Measurements from ENCODE around the gene CAPN7. TPM values are rescaled to one million over a fixed set of nuclear protein-coding genes. Genes with fewer than 3 reads are reported as not detected.

The CAPN7 gene
- total and polyA plus RNA-seq, 2 experiments from 2014 or later = 26.7 to 33.1 TPM

DNA sequence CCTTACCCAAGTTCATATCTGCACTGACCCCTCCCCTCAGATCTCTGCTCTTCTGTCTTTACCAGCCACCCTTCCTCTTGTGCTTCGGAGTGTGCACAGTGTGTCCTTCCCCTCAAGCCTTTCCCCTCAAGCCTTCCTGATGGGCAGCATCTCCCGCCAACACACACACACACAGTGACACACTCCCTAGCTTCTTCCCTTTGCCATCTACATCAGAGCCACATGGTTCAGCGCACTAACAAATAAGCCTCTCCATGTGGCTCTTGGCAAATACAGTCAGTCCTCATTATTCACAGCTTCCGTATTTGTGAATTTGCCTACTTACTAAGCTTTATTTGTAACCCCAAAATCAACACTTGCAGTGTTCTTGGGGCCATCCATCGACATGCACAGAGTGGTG, 88.9 kb downstream of the CAPN7 start:
- Histone ChIP-seq H3K9me3 (ENCODE audit: low read depth) (no peaks in the 10 kb centered on the region), H3K27ac (no peak overlapping the region), H3K4me3 (no peak overlapping the region), H3K27me3 (no peaks in the 10 kb centered on the region), H3K4me1 (ENCODE audit: low read depth) (peaks cover 10% of the 10 kb centered on the region), H3K36me3 (no peaks in the 10 kb centered on the region)
- no peak for DNase-seq (ENCODE audit: low read depth in 1 of 2, low spot score in 1 of 2)
- TF ChIP-seq, protein P1, sequence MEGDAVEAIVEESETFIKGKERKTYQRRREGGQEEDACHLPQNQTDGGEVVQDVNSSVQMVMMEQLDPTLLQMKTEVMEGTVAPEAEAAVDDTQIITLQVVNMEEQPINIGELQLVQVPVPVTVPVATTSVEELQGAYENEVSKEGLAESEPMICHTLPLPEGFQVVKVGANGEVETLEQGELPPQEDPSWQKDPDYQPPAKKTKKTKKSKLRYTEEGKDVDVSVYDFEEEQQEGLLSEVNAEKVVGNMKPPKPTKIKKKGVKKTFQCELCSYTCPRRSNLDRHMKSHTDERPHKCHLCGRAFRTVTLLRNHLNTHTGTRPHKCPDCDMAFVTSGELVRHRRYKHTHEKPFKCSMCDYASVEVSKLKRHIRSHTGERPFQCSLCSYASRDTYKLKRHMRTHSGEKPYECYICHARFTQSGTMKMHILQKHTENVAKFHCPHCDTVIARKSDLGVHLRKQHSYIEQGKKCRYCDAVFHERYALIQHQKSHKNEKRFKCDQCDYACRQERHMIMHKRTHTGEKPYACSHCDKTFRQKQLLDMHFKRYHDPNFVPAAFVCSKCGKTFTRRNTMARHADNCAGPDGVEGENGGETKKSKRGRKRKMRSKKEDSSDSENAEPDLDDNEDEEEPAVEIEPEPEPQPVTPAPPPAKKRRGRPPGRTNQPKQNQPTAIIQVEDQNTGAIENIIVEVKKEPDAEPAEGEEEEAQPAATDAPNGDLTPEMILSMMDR (IDR thresholded peaks at IDR 0.05; ENCODE audit: low read depth, low read length) = no peak

DNA sequence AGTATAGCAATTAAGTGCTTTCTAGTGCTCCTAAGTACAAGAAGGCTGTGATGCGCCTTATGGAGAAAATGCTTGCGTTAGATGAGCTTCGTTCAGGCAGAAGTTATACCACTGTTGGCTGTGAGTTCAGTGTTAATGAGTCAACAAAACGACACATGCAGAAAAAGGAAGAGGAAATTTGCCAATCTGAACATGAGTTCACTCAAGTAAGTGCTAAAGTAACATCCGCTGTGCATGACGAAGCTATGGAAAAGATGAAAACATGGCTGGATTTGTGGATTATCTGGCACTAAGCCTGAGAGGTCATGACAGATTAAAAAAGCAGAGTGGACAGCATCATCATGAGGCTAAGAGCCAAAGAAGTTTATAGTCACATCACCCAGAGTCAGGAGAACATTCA, 89.5 kb downstream of the CAPN7 start:
- Histone ChIP-seq H3K4me1 (ENCODE audit: low read depth) (peaks cover 10% of the 10 kb centered on the region), H3K36me3 (no peaks in the 10 kb centered on the region), H3K9me3 (ENCODE audit: low read depth) (no peaks in the 10 kb centered on the region), H3K27ac (no peak overlapping the region), H3K4me3 (no peak overlapping the region), H3K27me3 (no peaks in the 10 kb centered on the region)
- TF ChIP-seq, protein P1 (IDR thresholded peaks at IDR 0.05; ENCODE audit: low read depth, low read length) = no peak
- DNase-seq (ENCODE audit: low read depth in 1 of 2, low spot score in 1 of 2) = peak in 1 of 2 donors; percentile 95

DNA sequence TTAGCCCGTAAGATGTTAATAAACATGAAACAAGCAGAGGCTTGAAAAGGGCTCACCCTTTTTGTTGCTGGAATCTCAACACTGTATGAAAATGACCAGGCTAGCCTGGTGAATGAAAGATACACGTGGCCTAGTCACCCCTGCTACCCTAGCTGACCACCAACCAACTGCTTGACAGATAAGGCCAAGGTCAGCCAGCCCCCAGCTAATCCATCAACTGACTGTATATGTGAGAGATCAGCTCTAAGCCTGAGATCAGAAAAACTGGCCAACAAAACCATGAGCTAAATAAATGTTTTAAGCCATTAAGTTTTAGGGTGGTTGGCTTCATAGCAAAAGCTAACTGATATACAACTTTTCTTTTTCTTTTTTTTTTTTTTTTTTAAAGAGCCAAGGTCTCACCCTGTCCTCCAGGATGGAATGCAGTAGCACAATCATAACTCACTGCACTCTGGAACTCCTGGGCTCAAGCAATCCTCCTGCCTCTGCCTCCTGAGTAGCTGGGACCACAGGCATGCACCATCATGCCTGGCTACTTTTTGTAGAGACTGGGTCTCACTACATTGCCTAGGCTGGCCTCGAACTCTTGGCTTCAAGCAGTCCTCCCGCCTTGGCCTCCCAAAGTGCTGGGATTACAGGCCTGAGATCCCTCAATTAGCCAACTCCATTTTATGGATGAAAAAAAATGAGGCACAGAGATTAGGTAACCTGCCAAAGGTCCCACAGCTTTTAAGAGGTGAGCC, 91.7 kb downstream of the CAPN7 start:
- Histone ChIP-seq H3K27ac (no peak overlapping the region), H3K27me3 (no peaks in the 10 kb centered on the region), H3K4me1 (ENCODE audit: low read depth) (peaks cover 10% of the 10 kb centered on the region), H3K4me3 (no peak overlapping the region), H3K9me3 (ENCODE audit: low read depth) (no peaks in the 10 kb centered on the region), H3K36me3 (no peaks in the 10 kb centered on the region)
- peak in 1 of 2 donors; percentile 35 for DNase-seq (ENCODE audit: low read depth in 1 of 2, low spot score in 1 of 2)
- TF ChIP-seq, protein P1 (IDR thresholded peaks at IDR 0.05; ENCODE audit: low read depth, low read length) = no peak

DNA sequence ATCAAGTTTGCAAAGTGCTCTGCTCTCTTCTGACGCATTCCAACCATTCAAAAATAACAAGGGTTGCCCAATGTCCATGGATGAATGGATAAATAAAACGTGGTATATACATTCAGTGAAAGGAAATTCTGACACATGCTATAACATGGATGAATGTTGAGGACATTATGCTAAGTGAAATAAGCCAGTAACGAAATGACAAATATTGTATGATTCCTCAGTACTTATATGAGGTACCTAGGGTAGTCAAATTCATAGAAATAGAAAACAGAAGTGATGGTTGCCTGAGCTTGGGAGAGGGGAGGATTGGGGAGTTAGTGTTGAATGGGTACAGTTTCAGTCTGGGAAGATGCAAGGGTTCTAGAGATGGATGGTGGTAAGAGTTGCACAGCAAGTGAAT, 92.5 kb downstream of the CAPN7 start:
- Histone ChIP-seq H3K4me1 (ENCODE audit: low read depth) (peaks cover 13% of the 10 kb centered on the region), H3K27ac (no peak overlapping the region), H3K27me3 (no peaks in the 10 kb centered on the region), H3K36me3 (no peaks in the 10 kb centered on the region), H3K9me3 (ENCODE audit: low read depth) (no peaks in the 10 kb centered on the region), H3K4me3 (no peak overlapping the region)
- DNase-seq (ENCODE audit: low read depth in 1 of 2, low spot score in 1 of 2) = no peak
- TF ChIP-seq, protein P1 (IDR thresholded peaks at IDR 0.05; ENCODE audit: low read depth, low read length) = no peak

DNA sequence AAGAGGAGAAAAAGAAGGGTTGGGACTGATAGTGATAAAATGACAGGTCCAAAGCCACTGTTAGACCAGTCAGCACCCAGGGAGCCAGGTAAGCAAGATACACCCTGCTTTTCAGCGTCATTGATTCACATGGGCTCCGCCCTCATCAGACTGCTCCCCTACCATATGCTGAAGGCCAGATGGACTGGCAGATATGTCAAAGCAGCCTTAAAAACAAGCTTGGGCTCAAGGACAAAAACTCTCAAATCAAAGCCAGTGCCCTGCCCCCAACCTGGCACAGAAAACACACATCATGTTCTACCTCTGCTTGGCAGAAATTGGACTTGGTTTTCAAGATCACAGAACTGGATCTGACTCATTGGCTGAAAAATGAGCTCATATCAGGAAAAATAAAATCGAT, 93.0 kb downstream of the CAPN7 start:
- Histone ChIP-seq H3K36me3 (no peaks in the 10 kb centered on the region), H3K9me3 (ENCODE audit: low read depth) (no peaks in the 10 kb centered on the region), H3K4me3 (no peak overlapping the region), H3K27ac (no peak overlapping the region), H3K27me3 (no peaks in the 10 kb centered on the region), H3K4me1 (ENCODE audit: low read depth) (peaks cover 18% of the 10 kb centered on the region)
- no peak for DNase-seq (ENCODE audit: low read depth in 1 of 2, low spot score in 1 of 2)
- TF ChIP-seq, protein P1 (IDR thresholded peaks at IDR 0.05; ENCODE audit: low read depth, low read length) = no peak
